ENCODE results near the gene CDK17. TPM values are rescaled to one million over a fixed set of nuclear protein-coding genes. Genes with fewer than 3 reads are reported as not detected.

Gene CDK17
- total RNA-seq, 1 donor from 2014 or later, result 35.9 TPM

- Mint-ChIP-seq H3K9me3 (ENCODE audit: low read depth) (no peaks in the 10 kb centered on the region), H3K4me1 (ENCODE audit: low read depth) (peaks cover 13% of the 10 kb centered on the region), H3K27ac (peak overlapping the region; percentile 13), H3K36me3 (ENCODE audit: insufficient read depth) (peaks cover 14% of the 10 kb centered on the region), H3K27me3 (no peaks in the 10 kb centered on the region), H3K4me3 (ENCODE audit: low read depth) (no peak overlapping the region)
- DNase-seq (ENCODE audit: low spot score, unreplicated experiment), result no peak
- TF ChIP-seq CTCF (IDR thresholded peaks at IDR 0.05; ENCODE audit: unreplicated experiment), result no peak
These were observed 136.8 kb downstream of the CDK17 start for GRCh38 chr12:96263449-96263902.

DNA sequence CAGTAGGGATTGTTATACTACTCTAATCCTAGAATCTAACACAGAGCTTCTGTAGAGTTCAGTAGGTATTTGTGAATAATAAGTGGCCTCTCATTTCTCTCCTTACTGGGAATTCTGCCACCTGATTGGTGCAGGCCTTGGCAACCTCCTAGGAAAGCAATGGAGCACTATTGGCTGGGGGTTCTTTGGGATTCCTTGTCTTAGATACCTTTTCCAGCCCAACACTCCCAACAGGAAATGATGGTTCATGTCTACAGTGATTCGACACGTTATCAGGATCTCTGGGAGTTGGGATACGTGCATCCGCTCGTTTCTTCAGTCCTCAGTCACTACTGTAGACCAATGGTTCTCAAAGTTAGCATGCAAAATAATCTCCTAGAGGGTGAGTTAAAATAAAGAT, 138.7 kb downstream of the CDK17 start:
- Mint-ChIP-seq H3K4me3 (ENCODE audit: low read depth) (no peak overlapping the region), H3K4me1 (ENCODE audit: low read depth) (peaks cover 13% of the 10 kb centered on the region), H3K36me3 (ENCODE audit: insufficient read depth) (peaks cover 14% of the 10 kb centered on the region), H3K27ac (no peak overlapping the region), H3K9me3 (ENCODE audit: low read depth) (no peaks in the 10 kb centered on the region), H3K27me3 (no peaks in the 10 kb centered on the region)
- no peak for TF ChIP-seq CTCF (IDR thresholded peaks at IDR 0.05; ENCODE audit: unreplicated experiment)
- DNase-seq (ENCODE audit: low spot score, unreplicated experiment), result no peak

DNA sequence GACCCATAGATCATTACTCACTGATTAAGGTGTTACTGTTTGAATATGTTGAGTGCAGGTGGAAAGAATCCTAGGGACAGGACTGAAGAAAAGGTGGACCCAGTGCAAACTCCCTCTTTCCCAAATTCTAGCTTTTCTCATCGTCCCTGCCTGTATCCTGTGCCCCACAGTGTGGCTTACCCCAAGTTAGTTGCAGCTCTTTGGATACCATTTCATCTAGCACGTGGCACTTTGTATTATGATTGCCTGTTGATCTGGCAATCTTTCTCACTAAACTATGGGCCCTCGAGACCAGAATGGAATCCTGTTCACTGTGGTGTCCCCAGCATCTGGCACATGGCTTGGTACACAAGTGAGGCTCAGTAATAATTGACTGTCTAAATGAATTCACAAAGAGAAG, 139.6 kb downstream of the CDK17 start:
- H3K9me3 Mint-ChIP-seq (ENCODE audit: low read depth), result no peaks in the 10 kb centered on the region
- no peak overlapping the region for H3K27ac Mint-ChIP-seq
- DNase-seq (ENCODE audit: low spot score, unreplicated experiment), result no peak
- H3K4me1 Mint-ChIP-seq (ENCODE audit: low read depth), result peaks cover 13% of the 10 kb centered on the region
- TF ChIP-seq CTCF (IDR thresholded peaks at IDR 0.05; ENCODE audit: unreplicated experiment), result no peak
- no peak overlapping the region for H3K4me3 Mint-ChIP-seq (ENCODE audit: low read depth)
- H3K36me3 Mint-ChIP-seq (ENCODE audit: insufficient read depth), result peaks cover 13% of the 10 kb centered on the region
- no peaks in the 10 kb centered on the region for H3K27me3 Mint-ChIP-seq

DNA sequence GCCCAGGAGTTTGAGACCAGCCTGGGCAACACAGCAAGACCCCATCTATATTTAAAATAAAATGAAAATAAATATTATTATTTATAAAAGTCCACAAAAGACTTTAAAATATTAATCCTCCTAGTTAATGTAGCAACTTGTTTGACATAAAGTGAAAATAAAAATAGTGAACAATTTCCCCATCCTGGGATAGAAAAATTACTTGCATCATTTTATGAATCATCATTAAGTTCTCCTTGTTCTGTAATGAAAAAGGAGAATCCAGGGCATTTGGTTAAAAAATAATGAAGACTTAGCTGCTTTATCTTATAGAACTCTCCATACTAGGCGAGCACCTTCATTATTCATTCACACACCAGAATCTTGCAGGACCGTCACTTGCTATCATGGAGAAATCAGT, 140.0 kb downstream of the CDK17 start:
- H3K27me3 Mint-ChIP-seq, result no peaks in the 10 kb centered on the region
- no peak for TF ChIP-seq CTCF (IDR thresholded peaks at IDR 0.05; ENCODE audit: unreplicated experiment)
- no peak for DNase-seq (ENCODE audit: low spot score, unreplicated experiment)
- peaks cover 13% of the 10 kb centered on the region for H3K4me1 Mint-ChIP-seq (ENCODE audit: low read depth)
- H3K4me3 Mint-ChIP-seq (ENCODE audit: low read depth), result no peak overlapping the region
- H3K9me3 Mint-ChIP-seq (ENCODE audit: low read depth), result no peaks in the 10 kb centered on the region
- no peak overlapping the region for H3K27ac Mint-ChIP-seq
- H3K36me3 Mint-ChIP-seq (ENCODE audit: insufficient read depth), result peaks cover 13% of the 10 kb centered on the region

- Mint-ChIP-seq H3K4me1 (ENCODE audit: low read depth) (peaks cover 3% of the 10 kb centered on the region), H3K9me3 (ENCODE audit: low read depth) (no peaks in the 10 kb centered on the region), H3K27ac (no peak overlapping the region), H3K4me3 (ENCODE audit: low read depth) (no peak overlapping the region), H3K27me3 (no peaks in the 10 kb centered on the region), H3K36me3 (ENCODE audit: insufficient read depth) (peaks cover 9% of the 10 kb centered on the region)
- TF ChIP-seq CTCF (IDR thresholded peaks at IDR 0.05; ENCODE audit: unreplicated experiment), result no peak
- no peak for DNase-seq (ENCODE audit: low spot score, unreplicated experiment)
These were observed 141.9 kb downstream of the CDK17 start for GRCh38 chr12:96258104-96258961.

All from progenitor cell of endocrine pancreas (in vitro differentiated cells).